HG03575 (cell line): ENCODE measurements around the gene SLC37A3.
"Not testable (repeated sequence)": the region's sequence is repeated elsewhere in the genome, so short reads cannot be mapped to it uniquely, and the experiment has no call there.

Source experiments
- ATAC-seq: cut with Tn5 transposase; IDR thresholded peaks from one replicate; pipeline ENCODE4 v1.9.1; 2021; ENCODE audit not compliant: unreplicated experiment, insufficient number of reproducible peaks, low FRiP score; ENCODE audit errors: extremely low read depth

The SLC37A3 gene

DNA sequence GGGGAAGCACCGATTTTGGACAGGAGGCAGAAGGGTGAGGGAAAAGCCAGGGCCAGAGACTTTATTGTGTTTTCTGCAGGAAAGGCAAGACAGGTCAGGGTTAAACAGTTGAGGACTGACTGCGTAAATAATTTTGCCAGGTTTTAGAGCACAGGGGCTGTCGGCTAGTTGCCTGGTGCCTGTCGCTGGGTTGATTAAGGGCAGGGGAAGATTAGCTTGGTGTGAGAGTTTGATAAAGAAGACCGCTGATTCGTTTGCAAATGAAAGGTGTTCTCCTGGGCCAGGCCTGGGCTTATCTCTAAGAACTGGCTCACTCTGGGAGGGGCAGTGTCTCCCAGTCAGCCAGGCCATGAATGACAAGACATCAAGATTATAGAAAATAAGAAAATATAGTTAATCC, 75.6 kb downstream of the SLC37A3 start:
- no peak for ATAC-seq

DNA sequence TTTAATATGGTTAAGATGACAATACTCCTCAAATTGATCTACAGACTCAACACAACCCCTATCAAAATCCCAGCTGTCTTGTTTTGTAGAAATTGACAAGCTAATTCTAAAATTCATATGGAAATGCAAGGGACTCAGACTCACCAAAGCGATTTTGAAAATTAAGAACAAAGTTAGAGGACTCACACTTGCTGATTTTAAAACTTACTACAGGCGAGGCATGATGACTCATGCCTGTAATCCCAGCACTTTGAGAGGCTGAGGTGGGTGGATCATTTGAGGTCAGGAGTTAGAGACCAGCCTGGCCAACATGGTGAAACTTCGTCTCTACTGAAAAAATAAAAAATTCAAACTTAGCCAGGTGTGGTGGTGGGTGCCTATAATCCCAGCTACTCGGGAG, 78.3 kb downstream of the SLC37A3 start:
- ATAC-seq, result not testable (repeated sequence)

DNA sequence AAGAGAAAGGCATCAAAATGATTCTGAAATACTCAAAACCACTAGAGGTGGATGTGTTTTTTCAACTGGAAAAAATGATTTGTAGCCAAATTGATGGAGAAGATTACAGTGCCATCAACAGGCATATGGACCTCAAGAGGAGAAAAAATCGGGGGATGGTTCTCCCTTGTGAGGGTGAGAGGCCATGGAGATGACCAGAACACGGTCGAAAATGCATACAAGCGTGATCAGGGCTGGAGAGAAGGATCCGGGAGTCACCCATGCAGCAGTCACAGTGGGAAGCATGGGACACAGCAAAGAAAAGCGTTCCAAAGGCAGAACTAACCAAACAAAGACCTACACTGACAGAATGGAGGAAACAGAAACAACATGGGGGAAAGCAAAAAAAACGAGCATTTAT, 80.3 kb downstream of the SLC37A3 start:
- ATAC-seq, result no peak

DNA sequence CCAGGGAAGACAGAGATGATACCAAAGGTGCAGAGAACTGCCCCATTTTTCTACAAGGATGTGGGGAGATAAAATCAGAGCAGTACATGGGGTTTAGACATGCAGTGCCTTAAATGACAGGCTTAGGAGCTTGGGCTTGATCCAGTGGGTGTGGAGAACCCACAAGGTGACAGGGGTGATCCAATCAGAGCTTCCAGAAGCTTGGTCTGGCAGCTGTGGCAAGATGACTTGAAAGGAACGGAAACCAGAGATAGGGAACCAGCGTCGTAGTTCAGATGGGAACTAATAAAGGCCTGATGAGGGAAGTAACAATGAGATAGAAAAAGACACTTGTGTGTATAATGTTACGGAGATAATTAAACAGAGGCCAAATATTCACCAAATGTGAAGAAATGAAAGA, 80.7 kb downstream of the SLC37A3 start:
- no peak for ATAC-seq

DNA sequence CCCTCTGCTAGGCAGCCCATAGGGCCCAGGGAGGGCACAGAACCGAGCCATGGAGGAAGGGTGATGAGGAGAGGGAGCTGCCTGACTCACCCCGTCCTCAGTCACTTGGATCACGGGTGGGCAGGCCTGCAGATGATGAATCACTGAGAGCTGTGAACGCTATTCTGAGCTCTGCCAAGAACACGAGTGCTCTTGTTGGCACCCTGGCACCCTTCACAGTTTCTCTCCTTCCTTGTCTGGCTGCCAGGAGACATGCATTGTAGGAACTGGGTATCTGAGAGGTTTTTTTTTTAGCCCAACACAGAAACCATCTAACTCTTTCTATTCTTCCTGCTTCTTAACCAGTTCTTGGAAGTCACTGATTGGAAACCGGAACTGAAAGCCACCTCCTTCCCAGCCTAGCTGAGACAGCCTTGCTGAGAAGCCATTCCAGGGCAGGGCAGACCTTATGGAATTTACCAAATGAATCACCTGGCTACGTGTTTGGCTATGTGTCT, 82.1 kb downstream of the SLC37A3 start:
- no peak for ATAC-seq

DNA sequence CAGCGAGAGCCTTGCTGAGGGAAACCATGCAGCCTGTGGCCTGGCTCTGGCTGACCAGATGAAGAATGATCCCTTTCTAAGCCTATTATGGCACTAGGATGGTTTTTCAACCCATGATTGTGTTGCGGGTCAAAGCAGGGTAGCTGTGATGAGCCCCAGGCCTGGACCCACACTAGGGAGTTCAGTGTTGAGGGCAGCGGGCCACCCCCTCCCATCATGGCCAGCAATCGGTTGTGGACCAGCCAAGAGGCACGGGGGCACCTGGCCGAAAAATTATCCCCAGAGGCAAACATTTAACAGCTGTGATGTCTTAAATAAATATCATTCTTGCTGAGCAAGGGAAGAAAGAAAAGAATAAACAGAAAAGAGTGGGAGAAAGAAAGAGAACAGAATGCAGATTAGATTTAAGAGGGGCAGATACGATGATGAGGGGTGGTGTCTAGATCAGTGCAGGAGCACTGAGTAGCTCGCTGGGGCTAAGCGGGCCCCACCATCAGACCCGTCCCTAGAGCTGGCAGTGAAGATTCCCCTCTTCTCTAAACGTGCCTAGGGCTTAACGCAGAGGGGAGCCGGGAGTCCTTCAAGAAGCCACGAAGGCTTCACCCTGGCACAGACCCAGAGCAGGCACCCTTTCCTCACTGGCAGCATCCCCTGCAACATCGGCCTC, 82.7 kb downstream of the SLC37A3 start:
- no peak for ATAC-seq

DNA sequence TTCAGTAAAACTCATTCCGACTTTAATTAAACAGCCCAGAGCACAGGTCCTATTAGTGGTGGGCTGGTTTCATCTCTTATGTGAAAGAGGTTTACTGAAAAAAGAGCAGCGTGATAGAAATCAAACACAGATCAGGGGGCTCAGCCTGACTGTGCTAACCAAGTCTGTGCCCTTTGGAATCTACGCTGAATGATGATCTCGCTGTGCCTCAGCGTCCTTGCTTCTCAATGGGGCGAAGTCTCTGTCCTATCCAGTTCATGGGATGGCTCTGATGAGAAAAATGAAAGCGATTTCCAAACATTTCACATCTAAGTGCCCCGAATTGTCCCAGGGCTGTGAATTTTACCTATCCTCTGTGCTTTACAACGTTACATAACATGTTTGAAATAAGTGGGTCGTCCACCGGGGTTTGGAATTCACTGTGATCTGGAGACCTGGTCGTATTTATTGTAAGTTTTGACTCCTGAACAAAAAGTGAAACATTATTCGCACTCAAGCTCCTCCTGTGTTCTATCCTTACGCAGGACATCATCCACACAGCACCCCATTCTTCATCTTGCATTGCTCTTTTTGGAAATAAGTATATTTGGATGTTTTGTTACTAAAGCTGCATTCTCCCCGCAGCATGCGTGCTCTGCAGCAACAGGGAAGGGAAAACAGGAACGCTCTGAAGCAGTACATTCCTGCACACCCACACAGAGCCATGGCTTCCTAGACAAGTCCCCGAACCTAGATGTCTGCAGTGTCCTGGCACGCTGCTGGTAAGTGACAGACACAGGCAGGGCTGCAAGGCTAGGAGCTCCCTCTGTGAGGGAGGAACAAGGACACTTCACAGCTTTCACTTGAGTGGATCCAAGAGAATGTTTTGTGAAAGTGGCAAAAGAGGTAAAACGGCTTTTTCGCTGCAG, 83.5 kb downstream of the SLC37A3 start:
- ATAC-seq, result no peak

DNA sequence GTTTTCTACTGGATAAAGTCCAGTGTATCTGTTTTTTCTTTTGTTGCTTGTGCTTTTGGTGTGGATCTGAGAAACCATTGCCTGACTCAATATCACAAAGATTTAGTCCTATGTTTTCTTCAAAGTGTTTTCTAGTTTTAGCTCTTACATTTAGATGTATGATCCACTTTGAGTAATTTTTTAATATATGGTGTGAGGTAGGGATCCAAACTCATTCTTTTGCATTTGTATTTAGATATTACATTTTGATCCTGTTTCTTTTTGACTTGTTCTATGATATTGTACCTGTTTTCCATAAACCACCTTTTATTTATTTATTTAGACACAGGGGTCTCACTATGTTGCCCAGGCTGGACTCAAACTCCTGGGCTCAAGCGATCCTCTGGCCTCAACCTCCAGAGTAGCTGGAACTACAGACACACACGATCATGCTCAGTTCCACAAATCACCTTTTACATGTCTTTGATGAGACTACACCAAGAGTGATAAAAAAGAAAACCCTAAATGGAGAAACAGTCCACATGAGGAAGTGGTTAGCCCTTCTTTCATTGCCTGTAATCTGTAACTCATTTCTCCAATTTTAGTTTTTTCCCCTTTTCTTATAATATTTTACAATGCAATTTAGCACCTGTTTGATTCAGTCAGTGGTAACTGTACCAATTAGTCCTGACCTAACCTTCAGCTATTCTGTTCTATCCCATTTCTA, 86.0 kb downstream of the SLC37A3 start:
- ATAC-seq, result no peak

DNA sequence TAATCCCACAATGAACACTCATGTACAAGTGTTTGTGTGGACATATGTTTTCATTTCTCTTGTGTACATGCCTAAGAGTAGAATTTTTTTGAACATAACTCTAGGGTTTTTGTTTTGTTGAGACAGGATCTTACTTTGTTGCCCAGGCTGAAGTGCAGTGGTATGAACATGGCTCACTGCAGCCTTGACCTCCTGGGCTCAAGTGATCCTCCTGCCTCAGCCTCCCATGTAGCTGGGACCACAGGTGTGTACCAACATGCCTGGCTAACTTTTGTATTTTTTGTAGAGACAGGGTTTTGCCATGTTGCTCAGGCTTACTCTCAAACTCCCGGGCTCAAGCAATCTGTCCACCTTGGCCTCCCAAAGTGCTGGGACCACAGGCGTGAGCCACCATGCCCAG, 87.2 kb downstream of the SLC37A3 start:
- not testable (repeated sequence) for ATAC-seq

DNA sequence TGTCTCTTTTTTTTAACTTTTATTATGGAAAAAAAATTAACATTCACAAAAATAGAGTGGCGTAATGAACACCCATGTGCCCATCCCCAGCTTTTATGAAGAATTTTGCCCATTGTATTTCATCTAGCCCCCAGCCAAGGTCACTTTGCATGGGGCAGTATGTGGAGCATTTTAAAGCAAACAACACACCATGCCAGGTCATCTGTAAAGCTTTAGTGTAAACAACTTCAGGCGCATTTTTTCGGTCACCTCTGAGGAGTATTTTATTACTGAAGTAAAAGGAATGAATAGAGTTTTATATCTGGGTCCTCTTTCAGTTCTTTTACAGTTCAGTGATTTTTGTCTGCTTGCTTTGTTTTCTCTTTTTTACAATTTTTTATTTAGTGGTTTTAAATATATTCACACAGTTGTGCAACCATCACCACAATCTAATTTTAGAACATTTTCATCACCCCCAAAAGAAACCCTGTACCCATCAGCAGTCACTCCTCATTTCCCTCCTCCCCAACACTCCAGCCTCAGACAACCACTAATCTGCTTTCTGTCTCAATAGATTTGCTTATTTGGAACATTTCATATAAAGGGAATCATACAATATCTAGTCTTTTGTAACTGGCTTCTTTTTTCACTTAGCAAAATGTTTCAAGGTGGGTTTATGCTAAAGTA, 87.9 kb downstream of the SLC37A3 start:
- no peak for ATAC-seq

DNA sequence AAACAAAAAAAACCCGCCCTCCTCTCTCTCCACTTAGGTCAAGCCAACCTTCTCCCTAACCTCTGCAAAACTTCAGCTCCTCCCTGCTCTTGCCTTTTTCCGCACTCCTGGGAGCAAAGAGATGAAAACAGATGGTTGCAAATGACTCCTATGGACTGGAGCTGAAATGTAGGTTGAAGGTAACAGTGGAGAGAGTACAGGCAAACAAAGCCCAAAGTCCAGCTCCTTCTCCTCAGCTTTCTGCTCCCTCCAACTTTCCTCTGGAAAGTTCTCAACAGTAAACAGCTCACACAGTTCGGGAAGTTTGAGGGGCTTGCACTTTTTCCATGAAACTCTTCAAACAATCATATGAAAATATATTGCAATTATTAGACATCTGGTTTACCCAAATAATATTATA, 90.3 kb downstream of the SLC37A3 start:
- ATAC-seq, result no peak

DNA sequence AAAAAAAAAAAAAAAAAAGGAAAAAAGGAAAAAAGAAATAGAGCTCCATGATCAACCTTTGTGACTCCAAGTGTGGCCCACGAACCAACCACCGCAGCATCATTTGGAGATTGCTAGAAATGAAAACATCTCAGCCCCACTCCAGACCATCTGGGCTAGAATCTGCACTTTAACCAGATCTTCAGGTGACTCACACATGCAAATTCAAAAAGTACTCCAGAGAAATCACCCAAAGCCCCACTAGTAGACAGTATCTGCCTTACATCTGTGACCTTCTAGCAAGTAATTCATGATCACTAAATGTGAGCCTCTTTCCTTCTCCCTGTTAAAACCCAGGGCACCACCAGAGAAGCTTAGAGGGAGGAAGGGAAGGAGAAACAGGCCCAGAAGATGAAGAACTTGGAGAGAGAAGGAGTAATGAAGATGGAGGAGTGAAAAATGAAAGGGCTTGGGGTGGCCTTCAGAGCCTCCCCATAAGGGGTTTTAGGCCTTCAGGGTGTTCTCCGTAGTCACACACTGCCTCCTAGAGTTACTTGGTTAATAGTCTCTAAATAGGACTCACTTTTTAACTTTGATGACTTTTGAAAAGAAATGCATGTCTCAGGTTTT, 94.0 kb downstream of the SLC37A3 start:
- ATAC-seq, result no peak

DNA sequence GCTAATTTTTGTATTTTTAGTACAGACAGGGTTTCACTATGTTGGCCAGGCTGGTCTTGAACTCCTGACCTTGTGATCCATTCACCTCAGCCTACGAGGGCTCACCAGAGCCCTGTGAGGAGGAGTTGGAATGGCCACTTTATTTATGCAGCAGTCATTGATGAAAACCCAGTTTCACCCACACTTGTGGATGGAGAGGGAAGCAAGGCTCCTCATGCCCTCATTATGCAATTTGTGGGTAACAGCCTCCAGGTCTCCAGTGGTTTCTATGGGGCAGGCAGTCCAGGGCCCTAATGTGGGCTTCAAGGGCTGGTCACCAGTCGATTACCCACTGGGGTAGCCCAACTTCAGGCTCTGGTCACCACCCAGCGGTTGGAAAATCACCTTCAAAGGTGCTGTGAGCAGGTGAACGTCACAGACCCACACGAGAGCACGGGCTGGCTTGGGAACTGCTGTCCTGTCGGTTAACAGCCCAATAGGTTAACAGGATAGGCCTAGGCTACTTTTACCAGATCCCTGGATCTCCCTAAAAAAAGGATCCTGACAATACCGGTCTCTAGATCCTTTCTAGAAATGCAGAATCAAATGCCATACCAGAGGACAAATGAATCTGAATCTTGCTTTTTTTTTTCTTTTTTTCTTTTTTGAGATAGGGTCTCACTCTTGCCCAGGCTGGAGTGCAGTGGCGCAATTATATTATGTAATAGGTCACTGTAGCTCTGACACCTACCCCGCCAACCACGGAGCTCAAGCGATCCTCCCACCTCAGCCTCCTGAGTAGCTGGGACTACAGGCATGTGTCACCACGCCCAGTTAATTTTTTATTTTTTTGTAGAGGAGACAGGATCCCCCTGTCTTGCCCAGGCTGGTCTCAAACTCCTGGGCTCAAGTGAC, 97.8 kb downstream of the SLC37A3 start:
- ATAC-seq, result no peak

DNA sequence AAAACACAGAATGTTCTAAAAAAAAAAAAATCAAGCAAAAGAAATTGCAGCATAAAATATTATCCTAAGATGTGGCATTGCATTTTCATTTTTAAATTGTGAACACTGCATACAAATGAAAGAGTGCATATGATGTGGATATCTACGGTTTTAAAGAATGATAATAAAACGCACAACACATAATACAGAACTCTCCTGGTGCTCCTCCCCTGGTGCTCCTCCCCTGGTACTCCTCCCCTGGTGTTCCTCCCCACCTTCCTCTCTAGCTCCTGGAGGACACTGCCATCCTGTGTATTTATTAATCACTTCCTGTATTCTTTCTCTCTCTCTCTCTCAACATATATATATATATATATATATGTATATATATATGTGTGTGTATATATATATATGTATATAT, 100.1 kb downstream of the SLC37A3 start:
- no peak for ATAC-seq

DNA sequence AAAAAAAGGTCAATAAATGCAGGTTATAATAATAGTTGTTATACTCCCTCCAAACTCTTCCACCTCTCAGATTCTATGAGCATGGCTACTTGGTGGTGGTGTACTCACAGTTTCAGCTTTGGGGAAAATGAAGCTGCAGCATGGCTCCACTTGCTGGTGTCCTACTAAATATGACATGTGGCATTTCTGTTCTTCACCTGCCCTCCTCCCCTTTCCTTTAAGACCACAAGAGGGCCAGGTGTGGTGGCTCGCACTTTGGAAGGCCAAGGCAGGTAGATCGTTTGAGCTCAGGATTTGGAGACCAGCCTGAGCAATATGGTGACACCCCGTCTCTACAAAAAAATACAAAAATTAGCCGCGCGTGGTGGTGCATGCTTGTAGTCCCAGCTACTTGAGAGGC, 101.1 kb downstream of the SLC37A3 start:
- ATAC-seq, result no peak

DNA sequence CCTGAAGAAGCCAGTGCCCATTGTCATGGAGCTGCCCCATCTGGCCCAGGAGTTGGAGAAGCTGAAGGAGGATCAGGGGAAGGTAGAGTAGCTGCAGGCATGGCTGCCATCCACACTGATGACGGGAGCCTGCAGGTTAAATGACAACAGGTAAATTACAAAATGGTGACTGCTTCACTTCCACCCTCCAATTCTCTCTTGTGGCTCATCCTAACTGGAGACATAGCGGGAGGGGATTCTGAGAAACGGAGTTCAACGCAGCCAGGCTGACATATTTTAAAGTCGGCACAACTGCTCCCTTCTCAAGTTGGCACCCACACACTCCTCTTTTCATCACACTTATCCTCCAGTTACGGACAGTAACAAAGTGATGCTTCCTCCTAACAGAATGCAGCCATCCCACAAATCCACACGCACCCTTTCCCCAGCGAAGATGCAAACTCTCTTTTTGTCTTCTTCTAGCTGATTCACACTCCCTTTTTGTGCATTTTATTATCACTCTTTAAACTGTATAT, 103.0 kb downstream of the SLC37A3 start:
- no peak for ATAC-seq

DNA sequence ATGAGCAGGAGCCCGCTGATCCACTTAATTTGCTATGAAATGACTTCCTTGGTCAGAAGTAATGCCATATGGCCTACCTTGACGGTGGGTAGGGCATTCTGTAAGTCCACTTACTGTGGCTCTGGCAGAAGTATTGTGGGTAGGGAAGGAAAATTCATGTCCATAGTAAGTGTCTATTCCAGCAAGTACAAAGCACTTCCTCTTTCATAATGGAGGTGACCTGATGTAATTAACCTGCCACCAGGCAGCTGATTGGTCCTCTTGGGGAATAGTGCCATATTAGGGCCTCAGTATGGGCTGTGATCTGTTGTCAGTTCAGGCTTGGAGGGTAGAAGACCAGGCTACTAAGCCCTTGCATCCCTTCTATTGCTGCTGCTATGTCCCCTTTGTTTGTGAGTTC, 103.9 kb downstream of the SLC37A3 start:
- ATAC-seq, result no peak

DNA sequence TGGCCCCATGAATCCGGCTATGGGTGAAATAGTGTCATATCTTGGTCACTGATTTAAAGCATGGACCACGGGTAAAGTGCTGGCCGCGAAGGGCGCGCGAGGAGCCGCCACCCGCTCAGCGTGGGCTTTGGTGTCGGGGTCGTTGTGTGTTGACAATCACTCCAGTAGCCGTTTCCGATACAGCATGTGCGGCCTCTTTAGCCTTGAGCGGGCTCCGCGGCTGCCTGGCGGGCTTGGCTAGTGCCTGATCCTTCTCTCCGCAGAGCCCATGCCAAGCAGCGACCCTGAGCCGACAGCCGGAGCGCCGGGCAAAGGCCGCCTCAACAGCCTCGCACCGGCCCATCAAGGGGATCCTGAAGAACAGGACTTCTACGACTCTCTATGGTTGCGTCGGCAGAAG, 105.9 kb downstream of the SLC37A3 start:
- ATAC-seq, result no peak
